A549 (cell line): ENCODE measurements around the gene GALNT14.

Source experiments
- CHD2 ChIP-seq: fragments of 150-350 bp; IDR thresholded peaks from 2 replicates; pipeline ENCODE4 v1.6.1; 2014; ENCODE audit warnings: low read length; ENCODE audit not compliant: partially characterized antibody
- CTCF ChIP-seq: fragments of >200 bp; sonication (Bioruptor Twin); formaldehyde crosslinking; IDR thresholded peaks from 3 replicates; pipeline ENCODE4 v1.5.1; 2016
- EP300 ChIP-seq, 2 experiments: fragments of >200 bp; sonication (Bioruptor Twin); formaldehyde crosslinking; IDR thresholded peaks; 2 replicates in 1 of 2; 3 replicates in 1 of 2; pipeline ENCODE4 v1.6.1; 2016 to 2017
- JUN ChIP-seq, 2 experiments: fragments of >200 bp; sonication (Bioruptor Twin); formaldehyde crosslinking; IDR thresholded peaks; 2 replicates in 1 of 2; 3 replicates in 1 of 2; pipeline ENCODE4 v1.6.1; 2016 to 2017
- MAFK ChIP-seq: fragments of 450-650 bp; IDR thresholded peaks from 2 replicates; pipeline ENCODE4 v1.6.1; 2014; ENCODE audit not compliant: partially characterized antibody
- MYC ChIP-seq: IDR thresholded peaks from 2 replicates; pipeline ENCODE4 v1.6.1; 2012; ENCODE audit warnings: mild to moderate bottlenecking, inconsistent platforms, low read length, improper control_type of control experiment, borderline replicate concordance
- POLR2A ChIP-seq: IDR thresholded peaks from 2 replicates; pipeline ENCODE4 v1.6.1; 2012; ENCODE audit warnings: mild to moderate bottlenecking, low read length
- RAD21 ChIP-seq, 2 experiments: fragments of >200 bp in 1 of 2; sonication (Bioruptor Twin) in 1 of 2; formaldehyde crosslinking in 1 of 2; IDR thresholded peaks in 1 of 2; conservative IDR thresholded peaks in 1 of 2; 2 replicates in 1 of 2; 3 replicates in 1 of 2; pipeline ENCODE4 v1.6.1; 2012 to 2018; ENCODE audit warnings: inconsistent platforms in 1 of 2
- RCOR1 ChIP-seq: fragments of 150-350 bp; IDR thresholded peaks from 2 replicates; pipeline ENCODE4 v1.6.1; 2014; ENCODE audit warnings: antibody characterized with exemption, low read length, low read depth
- SREBF2 ChIP-seq: fragments of 450-650 bp; IDR thresholded peaks from 2 replicates; pipeline ENCODE4 v1.6.1; 2014; ENCODE audit warnings: mild to moderate bottlenecking, moderate library complexity
- ZSCAN20 ChIP-seq: fragments of 250-450 bp; sonication (Bioruptor Pico); IDR thresholded peaks from 2 replicates; pipeline ENCODE4 v1.8.0; 2022; ENCODE audit warnings: mild to moderate bottlenecking, moderate library complexity
- TF ChIP-seq, protein P1 (sequence below): fragments of 450-650 bp; IDR thresholded peaks from 2 replicates; pipeline ENCODE4 v1.6.1; 2014; ENCODE audit warnings: antibody characterized with exemption

DNA sequence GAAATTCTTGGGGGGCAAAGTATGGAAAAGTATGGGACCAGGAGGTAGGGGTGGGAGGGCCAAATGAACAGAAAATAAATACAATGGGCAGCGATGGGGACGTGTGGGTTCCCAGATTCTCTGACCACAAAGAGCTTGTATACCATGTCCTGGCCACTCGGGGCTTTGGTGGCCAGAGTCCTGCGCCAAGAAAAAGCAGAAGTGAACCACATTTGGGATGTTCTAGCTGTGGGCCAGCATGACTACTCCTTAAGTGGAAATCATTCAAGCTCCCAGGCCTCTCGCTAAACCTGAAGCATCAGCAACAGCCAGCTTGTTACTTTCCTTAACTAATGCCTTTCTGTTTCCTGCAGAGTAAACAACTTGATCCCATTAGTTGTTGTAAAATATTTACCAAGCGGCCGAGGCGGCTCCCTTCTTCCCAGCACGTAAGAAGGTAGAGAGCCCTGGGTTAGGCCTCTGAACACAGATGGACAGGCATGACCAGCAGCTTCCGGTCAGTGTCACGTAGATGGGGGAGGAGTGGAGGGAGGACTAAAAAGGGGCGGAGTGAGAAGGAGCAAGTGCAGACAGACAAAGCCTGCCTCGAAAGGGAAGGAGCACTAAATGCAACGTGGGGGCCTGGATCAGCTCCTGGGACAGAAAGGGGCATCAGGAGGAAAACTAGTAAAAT, 88.2 kb downstream of the GALNT14 start:
- TF ChIP-seq RCOR1, result no peak
- TF ChIP-seq CTCF, result no peak
- TF ChIP-seq POLR2A, result no peak
- no peak for TF ChIP-seq JUN (IDR thresholded peaks at IDR 0.05)
- TF ChIP-seq RAD21 (conservative IDR thresholded peaks at IDR 0.05 in 1 of 2, IDR thresholded peaks at IDR 0.05 in 1 of 2), result no peak
- no peak for TF ChIP-seq EP300 (IDR thresholded peaks at IDR 0.05)
- TF ChIP-seq MAFK, result no peak
- TF ChIP-seq ZSCAN20 (CRISPR knock-in tag), result no peak
- TF ChIP-seq, protein P1, sequence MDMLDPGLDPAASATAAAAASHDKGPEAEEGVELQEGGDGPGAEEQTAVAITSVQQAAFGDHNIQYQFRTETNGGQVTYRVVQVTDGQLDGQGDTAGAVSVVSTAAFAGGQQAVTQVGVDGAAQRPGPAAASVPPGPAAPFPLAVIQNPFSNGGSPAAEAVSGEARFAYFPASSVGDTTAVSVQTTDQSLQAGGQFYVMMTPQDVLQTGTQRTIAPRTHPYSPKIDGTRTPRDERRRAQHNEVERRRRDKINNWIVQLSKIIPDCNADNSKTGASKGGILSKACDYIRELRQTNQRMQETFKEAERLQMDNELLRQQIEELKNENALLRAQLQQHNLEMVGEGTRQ, result no peak
- no peak for TF ChIP-seq CHD2
- no peak for TF ChIP-seq SREBF2
- no peak for TF ChIP-seq MYC
